GM12865 (cell line): ENCODE results near the gene CIAO1.

Experiments used
- DNase-seq: peaks from one replicate; pipeline ENCODE4 v3.0.0; 2010; ENCODE audit warnings: low read depth
- H3K4me3 ChIP-seq: 2 replicates; pipeline ENCODE4 v1.5.1; 2011; ENCODE audit warnings: mild to moderate bottlenecking, low read depth, low read length, control low read depth
- CTCF ChIP-seq: IDR thresholded peaks from 2 replicates; pipeline ENCODE4 v1.5.1; 2011; ENCODE audit warnings: low read length, control low read depth, low read depth, inconsistent platforms; ENCODE audit not compliant: insufficient read depth; ENCODE audit errors: missing control alignments

The CIAO1 gene

DNA sequence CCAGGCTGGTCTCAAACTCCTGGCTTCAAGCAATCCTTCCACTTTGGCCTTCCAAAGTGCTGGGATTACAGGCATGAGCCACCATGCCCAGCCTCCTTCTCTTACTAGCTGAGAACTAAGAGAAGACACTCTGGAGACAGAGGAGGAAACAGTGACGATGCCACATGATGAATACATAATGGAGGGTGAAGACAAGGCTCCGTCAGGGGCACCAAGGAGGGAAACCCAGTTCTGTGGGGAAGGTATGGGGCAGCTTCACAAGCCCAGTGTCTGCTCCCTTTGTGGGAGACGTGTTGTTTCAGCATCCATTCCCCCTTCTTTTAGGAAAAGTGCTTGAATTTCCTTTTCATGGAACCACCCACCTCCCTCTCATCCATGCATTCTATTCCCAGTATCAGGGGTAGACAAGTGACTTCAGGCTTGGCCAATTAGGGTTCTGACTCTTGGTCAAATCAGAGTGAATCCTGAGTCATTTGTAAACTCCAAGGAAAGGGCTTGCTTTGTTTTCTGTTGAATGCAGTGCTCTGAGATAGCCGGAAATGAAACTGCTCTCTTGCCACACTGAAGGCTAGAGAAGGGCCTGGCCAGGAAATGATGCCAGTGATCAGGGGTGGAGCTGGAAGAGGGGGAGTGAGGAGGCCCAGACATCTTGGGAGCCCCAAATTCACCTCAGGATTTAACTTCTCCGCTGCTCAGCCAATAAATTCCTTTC, 24.0 kb upstream of the CIAO1 start:
- H3K4me3 ChIP-seq: peak overlapping the region; percentile 19
- DNase-seq: peak; percentile 89
- no peak for TF ChIP-seq CTCF

- no peak overlapping the region for H3K4me3 ChIP-seq
- no peak for TF ChIP-seq CTCF
- no peak for DNase-seq
These were observed 22.2 kb upstream of the CIAO1 start for GRCh38 chr2:96243843-96244242.

DNA sequence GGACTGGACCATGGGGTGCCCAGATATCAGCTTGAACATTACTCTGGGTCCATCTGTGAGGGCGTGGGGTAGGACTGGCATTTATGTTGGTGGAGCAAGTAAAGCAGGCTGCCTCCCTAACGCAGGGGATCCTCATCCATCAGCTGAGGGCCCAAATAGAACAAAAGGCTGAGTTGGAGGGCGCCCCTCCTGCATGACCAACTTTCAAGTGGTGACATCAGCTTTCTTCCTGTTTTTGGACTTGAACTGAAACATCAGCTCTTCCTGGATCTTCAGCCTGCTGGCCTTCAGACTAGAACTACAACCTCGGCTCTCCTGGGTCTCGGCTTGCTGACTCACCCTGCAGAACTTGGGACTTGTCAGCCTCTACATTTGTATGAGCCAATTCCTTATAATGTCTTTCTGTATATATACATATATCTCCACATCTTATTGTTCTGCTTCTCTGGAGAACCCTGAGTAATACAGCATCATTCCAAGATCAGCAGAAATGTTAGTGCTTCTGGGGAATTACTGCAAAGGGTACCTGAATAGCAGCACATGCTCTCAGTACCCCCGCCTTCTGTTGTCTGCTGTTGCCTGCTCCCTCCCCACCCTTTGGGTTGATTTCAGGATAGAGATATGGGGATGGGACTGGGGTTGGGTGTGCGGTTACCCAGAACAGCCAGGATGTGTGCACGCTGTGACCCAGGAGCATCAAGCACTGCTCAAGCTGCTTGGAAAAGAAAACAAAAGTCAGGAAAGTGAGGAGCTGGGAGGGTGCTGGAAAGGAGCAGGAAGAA, 20.2 kb upstream of the CIAO1 start:
- no peak overlapping the region for H3K4me3 ChIP-seq
- no peak for DNase-seq
- no peak for TF ChIP-seq CTCF

GRCh38 chr2:96247009-96247408, 19.0 kb upstream of the CIAO1 start:
- no peak overlapping the region for H3K4me3 ChIP-seq
- DNase-seq: no peak
- no peak for TF ChIP-seq CTCF

GRCh38 chr2:96247896-96248295, 18.1 kb upstream of the CIAO1 start:
- no peak for TF ChIP-seq CTCF
- no peak overlapping the region for H3K4me3 ChIP-seq
- DNase-seq: no peak

DNA sequence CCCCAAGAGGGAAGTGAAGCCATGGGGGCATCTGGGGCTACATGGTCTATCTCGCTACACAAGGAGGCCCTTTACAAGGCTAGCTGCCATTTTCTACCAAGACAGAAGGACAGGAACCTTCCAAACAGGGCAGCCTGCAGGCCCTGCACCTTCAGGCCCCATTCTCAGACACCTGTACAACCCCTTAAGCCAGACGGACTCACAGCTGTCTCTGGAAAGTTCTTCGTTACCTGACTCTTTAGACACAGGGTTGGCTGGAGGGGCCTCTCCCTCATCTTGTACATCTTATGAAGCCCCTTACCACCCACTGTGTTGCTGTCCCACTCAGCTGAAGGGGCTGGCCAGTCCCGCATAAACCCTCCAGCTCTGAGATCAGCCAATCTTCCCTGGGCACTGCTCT, 17.4 kb upstream of the CIAO1 start:
- DNase-seq: no peak
- no peak for TF ChIP-seq CTCF
- H3K4me3 ChIP-seq: no peak overlapping the region

DNA sequence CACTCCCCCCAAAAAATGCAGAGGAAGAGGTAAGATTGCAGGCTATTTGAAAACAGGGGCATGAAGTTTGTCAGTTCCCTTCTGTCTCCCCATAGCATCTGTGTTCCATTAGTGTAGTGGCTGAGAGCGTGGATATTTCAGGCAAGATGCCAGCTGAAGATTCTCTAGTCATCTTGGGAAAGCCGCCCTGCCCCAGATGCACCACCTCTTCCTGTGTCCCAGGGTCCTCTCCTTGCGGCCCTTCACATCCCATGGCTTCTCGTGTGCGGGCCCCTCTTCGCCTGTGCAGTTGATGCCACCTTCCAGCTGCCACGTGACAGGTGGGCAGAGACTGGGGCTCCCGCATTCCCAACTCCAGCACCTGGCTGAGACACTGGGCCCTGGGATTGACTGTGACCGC, 16.4 kb upstream of the CIAO1 start:
- DNase-seq: no peak
- H3K4me3 ChIP-seq: no peak overlapping the region
- no peak for TF ChIP-seq CTCF
